Nephron progenitor cell (in vitro differentiated cells): Measurements from ENCODE around the gene APBB1.

Experiments used
- DNase-seq: peaks from one replicate; pipeline ENCODE4 v3.0.0; 2021
- H3K27ac Mint-ChIP-seq: 2 replicates; pipeline ENCODE4 v1.8.0; 2021; ENCODE audit warnings: mild to moderate bottlenecking, moderate library complexity, mixed read lengths
- H3K27me3 Mint-ChIP-seq: 2 replicates; pipeline ENCODE4 v1.8.0; 2021; ENCODE audit warnings: mild to moderate bottlenecking, low read depth, mixed read lengths; ENCODE audit not compliant: poor library complexity
- H3K36me3 Mint-ChIP-seq: 2 replicates; pipeline ENCODE4 v1.8.0; 2021; ENCODE audit warnings: low read depth, mixed read lengths
- H3K4me1 Mint-ChIP-seq: 2 replicates; pipeline ENCODE4 v1.8.0; 2021; ENCODE audit warnings: mixed read lengths
- H3K4me3 Mint-ChIP-seq: 2 replicates; pipeline ENCODE4 v1.8.0; 2021; ENCODE audit warnings: mild to moderate bottlenecking, moderate library complexity, mixed read lengths
- H3K9me3 Mint-ChIP-seq: 2 replicates; pipeline ENCODE4 v1.8.0; 2021; ENCODE audit warnings: mild to moderate bottlenecking, moderate library complexity, mixed read lengths
- TF ChIP-seq, protein P1 (sequence below): fragments of 200-600 bp; sonication (generic); IDR thresholded peaks from 2 replicates; pipeline ENCODE4 v1.5.0; 2021; ENCODE audit warnings: antibody characterized with exemption

Gene APBB1

DNA sequence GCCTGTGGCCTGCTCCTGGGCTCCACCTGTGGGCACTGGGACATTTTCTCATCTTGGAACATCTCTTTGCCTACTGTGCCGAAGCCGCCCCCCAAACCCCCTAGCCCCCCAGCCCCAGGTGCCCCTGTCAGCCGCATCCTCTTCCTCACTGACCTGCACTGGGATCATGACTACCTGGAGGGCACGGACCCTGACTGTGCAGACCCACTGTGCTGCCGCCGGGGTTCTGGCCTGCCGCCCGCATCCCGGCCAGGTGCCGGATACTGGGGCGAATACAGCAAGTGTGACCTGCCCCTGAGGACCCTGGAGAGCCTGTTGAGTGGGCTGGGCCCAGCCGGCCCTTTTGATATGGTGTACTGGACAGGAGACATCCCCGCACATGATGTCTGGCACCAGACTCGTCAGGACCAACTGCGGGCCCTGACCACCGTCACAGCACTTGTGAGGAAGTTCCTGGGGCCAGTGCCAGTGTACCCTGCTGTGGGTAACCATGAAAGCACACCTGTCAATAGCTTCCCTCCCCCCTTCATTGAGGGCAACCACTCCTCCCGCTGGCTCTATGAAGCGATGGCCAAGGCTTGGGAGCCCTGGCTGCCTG is 27.3 kb downstream of the APBB1 start:
- TF ChIP-seq, protein P1, sequence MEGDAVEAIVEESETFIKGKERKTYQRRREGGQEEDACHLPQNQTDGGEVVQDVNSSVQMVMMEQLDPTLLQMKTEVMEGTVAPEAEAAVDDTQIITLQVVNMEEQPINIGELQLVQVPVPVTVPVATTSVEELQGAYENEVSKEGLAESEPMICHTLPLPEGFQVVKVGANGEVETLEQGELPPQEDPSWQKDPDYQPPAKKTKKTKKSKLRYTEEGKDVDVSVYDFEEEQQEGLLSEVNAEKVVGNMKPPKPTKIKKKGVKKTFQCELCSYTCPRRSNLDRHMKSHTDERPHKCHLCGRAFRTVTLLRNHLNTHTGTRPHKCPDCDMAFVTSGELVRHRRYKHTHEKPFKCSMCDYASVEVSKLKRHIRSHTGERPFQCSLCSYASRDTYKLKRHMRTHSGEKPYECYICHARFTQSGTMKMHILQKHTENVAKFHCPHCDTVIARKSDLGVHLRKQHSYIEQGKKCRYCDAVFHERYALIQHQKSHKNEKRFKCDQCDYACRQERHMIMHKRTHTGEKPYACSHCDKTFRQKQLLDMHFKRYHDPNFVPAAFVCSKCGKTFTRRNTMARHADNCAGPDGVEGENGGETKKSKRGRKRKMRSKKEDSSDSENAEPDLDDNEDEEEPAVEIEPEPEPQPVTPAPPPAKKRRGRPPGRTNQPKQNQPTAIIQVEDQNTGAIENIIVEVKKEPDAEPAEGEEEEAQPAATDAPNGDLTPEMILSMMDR: no peak
- DNase-seq: no peak
- peaks cover 28% of the 10 kb centered on the region for H3K4me1 Mint-ChIP-seq
- peak overlapping the region; percentile 92 for H3K4me3 Mint-ChIP-seq
- H3K36me3 Mint-ChIP-seq: peaks cover 5% of the 10 kb centered on the region
- H3K27ac Mint-ChIP-seq: no peak overlapping the region
- H3K27me3 Mint-ChIP-seq: no peaks in the 10 kb centered on the region
- no peaks in the 10 kb centered on the region for H3K9me3 Mint-ChIP-seq

DNA sequence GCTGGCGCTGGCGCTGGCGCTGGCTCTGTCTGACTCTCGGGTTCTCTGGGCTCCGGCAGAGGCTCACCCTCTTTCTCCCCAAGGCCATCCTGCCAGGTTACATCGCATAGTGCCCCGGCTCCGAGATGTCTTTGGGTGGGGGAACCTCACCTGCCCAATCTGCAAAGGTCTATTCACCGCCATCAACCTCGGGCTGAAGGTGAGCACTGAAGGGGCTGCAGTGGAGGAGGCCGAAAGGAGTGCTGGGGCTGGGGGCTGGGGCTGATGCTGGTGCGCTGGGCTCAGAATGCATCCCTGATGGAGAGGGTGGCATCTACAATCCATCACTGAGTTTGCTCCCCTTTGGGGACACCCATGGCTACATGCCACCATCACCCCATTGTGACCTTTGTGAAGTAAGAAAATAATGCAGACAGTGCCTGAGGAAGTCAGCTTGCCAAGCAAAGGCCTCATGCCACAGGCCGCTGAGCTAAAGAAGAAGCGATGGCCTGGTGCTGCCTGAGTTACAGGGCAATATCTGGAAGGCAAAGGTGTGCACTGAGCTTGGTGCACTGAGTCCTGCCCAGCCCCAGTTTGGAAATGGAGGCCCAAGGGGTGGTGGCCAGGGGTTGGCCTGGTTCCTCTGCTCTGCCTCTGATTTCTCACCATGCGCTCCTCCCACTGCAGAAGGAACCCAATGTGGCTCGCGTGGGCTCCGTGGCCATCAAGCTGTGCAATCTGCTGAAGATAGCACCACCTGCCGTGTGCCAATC is 28.0 kb downstream of the APBB1 start:
- Mint-ChIP-seq H3K36me3 (peaks cover 5% of the 10 kb centered on the region), H3K4me3 (peak overlapping the region; percentile 92), H3K27me3 (peaks cover 4% of the 10 kb centered on the region), H3K4me1 (peaks cover 28% of the 10 kb centered on the region), H3K9me3 (no peaks in the 10 kb centered on the region), H3K27ac (no peak overlapping the region)
- no peak for DNase-seq
- TF ChIP-seq, protein P1: no peak

DNA sequence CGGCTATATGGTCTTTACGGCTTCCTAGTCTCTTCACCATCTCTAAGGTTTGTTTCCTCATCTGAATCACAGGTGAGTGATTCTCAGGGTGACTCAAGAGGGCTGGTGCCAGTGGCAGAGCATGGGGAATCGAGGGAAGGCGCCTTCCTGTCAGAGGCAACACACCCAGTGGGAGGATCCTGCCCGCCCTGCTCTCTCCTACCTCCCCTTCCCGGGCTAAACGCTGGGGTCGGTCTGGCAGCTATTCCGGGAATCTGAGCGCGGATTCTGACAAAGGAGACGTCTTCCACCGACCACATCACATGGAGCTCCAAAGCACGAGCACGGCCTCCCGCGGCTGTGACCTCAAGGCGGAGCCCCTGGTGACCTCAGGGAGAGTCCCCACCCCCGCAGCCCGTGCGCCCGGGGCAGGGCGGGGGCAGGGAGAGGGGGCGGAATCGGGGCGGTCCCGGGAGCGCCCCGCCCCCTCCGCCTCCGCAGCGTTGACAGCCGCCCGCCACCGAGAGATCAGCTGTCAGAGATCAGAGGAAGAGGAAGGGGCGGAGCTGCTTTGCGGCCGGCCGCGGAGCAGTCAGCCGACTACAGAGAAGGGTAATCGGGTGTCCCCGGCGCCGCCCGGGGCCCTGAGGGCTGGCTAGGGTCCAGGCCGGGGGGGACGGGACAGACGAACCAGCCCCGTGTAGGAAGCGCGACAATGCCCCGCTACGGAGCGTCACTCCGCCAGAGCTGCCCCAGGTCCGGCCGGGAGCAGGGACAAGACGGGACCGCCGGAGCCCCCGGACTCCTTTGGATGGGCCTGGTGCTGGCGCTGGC is 28.8 kb downstream of the APBB1 start, which contains the start of gene SMPD1:
TSS of gene SMPD1 (plus strand) at position 570 of the 813 bp plus-strand sequence. CDS start at position 695, 125 bp downstream.
- Mint-ChIP-seq H3K4me1 (peaks cover 28% of the 10 kb centered on the region), H3K36me3 (peaks cover 5% of the 10 kb centered on the region), H3K4me3 (peak within 1 kb of the TSS; percentile 92), H3K27ac (peak within 1 kb of the TSS; percentile 98), H3K9me3 (no peaks in the 10 kb centered on the region), H3K27me3 (peaks cover 4% of the 10 kb centered on the region)
- DNase-seq: peak; percentile 92
- TF ChIP-seq, protein P1: no peak

DNA sequence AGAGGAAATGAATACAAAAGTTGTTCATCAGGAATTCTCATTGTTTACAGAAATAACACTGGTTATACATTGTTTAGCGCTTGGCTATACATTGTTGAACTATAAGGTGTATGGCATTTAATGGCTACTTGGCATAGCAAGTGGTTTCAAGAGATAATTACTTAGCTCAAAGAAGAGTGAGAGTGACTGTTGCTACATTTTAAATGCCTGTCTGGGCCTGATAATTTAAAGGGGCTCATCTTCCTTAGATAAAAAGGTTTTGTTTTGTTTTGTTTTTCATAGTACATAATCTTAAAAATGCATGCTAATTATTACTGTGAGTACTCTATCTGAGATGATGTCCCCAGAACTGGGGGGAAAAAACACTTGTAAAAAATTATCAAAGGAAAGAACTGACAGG is 30.1 kb downstream of the APBB1 start:
- TF ChIP-seq, protein P1: no peak
- Mint-ChIP-seq H3K36me3 (peaks cover 5% of the 10 kb centered on the region), H3K27ac (no peak overlapping the region), H3K27me3 (peaks cover 7% of the 10 kb centered on the region), H3K4me1 (peaks cover 28% of the 10 kb centered on the region), H3K9me3 (no peaks in the 10 kb centered on the region), H3K4me3 (peak overlapping the region; percentile 92)
- no peak for DNase-seq

DNA sequence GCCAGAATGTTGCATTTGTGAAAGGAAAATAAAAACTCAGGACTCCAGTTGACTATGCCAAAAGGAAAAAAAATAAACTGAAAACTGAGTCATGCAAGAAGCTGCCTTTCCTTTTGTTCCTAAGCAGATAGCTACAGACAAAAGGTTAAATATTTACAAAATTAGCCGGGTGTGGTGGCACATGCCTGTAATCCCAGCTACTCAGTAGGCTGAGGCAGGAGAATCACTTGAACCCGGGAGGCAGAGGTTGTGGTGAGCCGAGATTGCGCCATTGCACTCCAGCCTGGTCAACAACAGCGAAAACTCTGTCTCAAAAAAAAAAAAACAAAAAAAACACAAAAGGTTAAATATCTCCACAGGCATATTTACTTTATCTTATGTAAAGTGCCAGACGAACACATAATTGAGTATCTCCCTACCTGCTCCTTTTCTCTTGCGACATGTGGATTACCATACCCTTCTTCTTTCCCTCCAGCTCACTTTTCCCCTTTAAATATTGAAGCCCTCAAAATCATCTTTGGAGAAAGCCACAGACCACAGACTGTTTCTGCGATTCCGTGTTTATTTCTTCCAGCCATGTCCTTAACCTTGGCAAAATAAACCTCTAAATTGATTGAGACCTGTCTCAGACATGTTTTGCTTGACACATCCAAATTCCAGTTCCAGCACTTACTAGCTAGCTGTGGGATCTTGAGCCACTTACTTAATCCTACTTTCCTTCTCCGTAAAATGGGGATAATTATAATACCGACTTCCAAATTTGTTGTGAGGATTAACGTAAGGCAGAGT is 30.9 kb downstream of the APBB1 start:
- DNase-seq: no peak
- TF ChIP-seq, protein P1: no peak
- peak overlapping the region; percentile 12 for H3K4me3 Mint-ChIP-seq
- H3K9me3 Mint-ChIP-seq: no peaks in the 10 kb centered on the region
- H3K27me3 Mint-ChIP-seq: peaks cover 7% of the 10 kb centered on the region
- H3K27ac Mint-ChIP-seq: no peak overlapping the region
- peaks cover 28% of the 10 kb centered on the region for H3K4me1 Mint-ChIP-seq
- H3K36me3 Mint-ChIP-seq: peaks cover 5% of the 10 kb centered on the region
